Spleen (tissue), 11 donors: ENCODE results near the gene HMCN1. TPM values are rescaled to one million over a fixed set of nuclear protein-coding genes. Genes with fewer than 3 reads are reported as not detected.

Source experiments
- DNase-seq: peaks from one replicate; pipeline ENCODE4 v3.0.0-alpha.2; 2020
- H3K27ac ChIP-seq, 8 donors: fragments of 200-600 bp; sonication (generic) in 7 of 8; 1 replicate in 4 of 8; 2 replicates in 4 of 8; pipeline versions ENCODE4 v1.5.0 to v1.8.0; 2016 to 2021; ENCODE audit warnings: inconsistent platforms in 4 of 8, mild to moderate bottlenecking in 4 of 8, moderate library complexity in 1 of 8
- H3K27me3 ChIP-seq, 7 donors: fragments of 200-600 bp; sonication (generic) in 6 of 7; replicated peaks in 1 of 7; 1 replicate in 4 of 7; 2 replicates in 3 of 7; pipeline versions ENCODE4 v1.5.0 to v1.8.0; 2016 to 2021; ENCODE audit warnings: inconsistent platforms in 3 of 7, mild to moderate bottlenecking in 1 of 7
- H3K36me3 ChIP-seq, 6 donors: fragments of 200-600 bp; sonication (generic) in 5 of 6; 1 replicate in 4 of 6; 2 replicates in 2 of 6; pipeline versions ENCODE4 v1.5.0 to v1.8.0; 2016 to 2021; ENCODE audit warnings: inconsistent platforms in 2 of 6
- H3K4me1 ChIP-seq, 6 donors: fragments of 200-600 bp; sonication (generic) in 5 of 6; 1 replicate in 3 of 6; 2 replicates in 3 of 6; pipeline versions ENCODE4 v1.5.0 to v1.8.0; 2016 to 2021; ENCODE audit warnings: inconsistent platforms in 3 of 6
- H3K4me3 ChIP-seq, 8 donors: fragments of 200-600 bp; sonication (generic) in 7 of 8; 1 replicate in 4 of 8; 2 replicates in 4 of 8; pipeline versions ENCODE4 v1.5.0 to v1.8.0; 2016 to 2021; ENCODE audit warnings: inconsistent platforms in 4 of 8, mild to moderate bottlenecking in 4 of 8, moderate library complexity in 2 of 8
- H3K9me3 ChIP-seq, 8 donors: fragments of 200-600 bp; sonication (generic) in 7 of 8; 1 replicate in 4 of 8; 2 replicates in 4 of 8; pipeline versions ENCODE4 v1.5.0 to v1.8.0; 2016 to 2021; ENCODE audit warnings: inconsistent platforms in 4 of 8
- CTCF ChIP-seq, 11 experiments: fragments of 200-600 bp in 7 of 11; fragments of 450-650 bp in 4 of 11; sonication (generic) in 4 of 11; IDR thresholded peaks in 8 of 11; conservative IDR thresholded peaks in 3 of 11; 1 replicate in 7 of 11; 2 replicates in 4 of 11; pipeline versions ENCODE4 v1.4.0 to v1.8.0; 2016 to 2021; ENCODE audit warnings: antibody characterized with exemption in 11 of 11, inconsistent platforms in 4 of 11, mild to moderate bottlenecking in 1 of 11
- POLR2A ChIP-seq, 3 donors: fragments of 450-650 bp; IDR thresholded peaks; one replicate each; pipeline ENCODE4 v1.5.1; 2017; ENCODE audit warnings: antibody characterized with exemption in 3 of 3, mild to moderate bottlenecking in 1 of 3
- POLR2AphosphoS5 ChIP-seq, 3 donors: sonication (generic); formaldehyde crosslinking; IDR thresholded peaks; one replicate each; pipeline ENCODE4 v1.5.1; 2017; ENCODE audit warnings: antibody characterized with exemption in 3 of 3
- WGBS, 5 donors: extraction: QIAGEN DNeasy Blood & Tissue Kit in 3 of 5; methylation state at CpG; one replicate each; pipeline versions ENCODE4 v1.1.5 to v1.1.7; 2013 to 2018; 5-methylcytosine and 5-hydroxymethylcytosine counted together
- intact Hi-C: fragments of 100-400 bp; cut with DNase I; formaldehyde crosslinking; loops from one replicate; pipeline ENCODE4 v1.15.0; 2023; ENCODE audit warnings: low total_unique reads
- polyA plus RNA-seq, 3 donors: library from polyadenylated mRNA; stranded (reverse); fragments of 200-250 nt; gene quantifications; one replicate each; pipeline ENCODE4 v1.2.1, GENCODE V29; 2013
- total RNA-seq, 7 donors: library from RNA; depleted of rRNA in 3 of 7; stranded (reverse); fragments of >200 nt in 3 of 7; fragmentation: NEBNext Ultra II Directional in 4 of 7; extraction: Animal tissue kit (Norgen Biotek cat#: 25700) in 4 of 7; gene quantifications; one replicate each; pipeline versions ENCODE4 v1.1.0 to v1.2.1, GENCODE V29; 2016 to 2021
- donor health status: healthy with polysubstance abuse.
- donor health status: DM: no; HTN: no; CAD: no; lungs with moderate emphysema.
- donor health status: DM: no; HTN: no; CAD: no.
- donor health status: Bipolar disorder and iron deficiency.
- donor health status: healthy.
- donor health status: DM: no; HTN: no; CAD: no.
- donor health status: DM: yes; HTN: yes; CAD: no.

The HMCN1 gene
- total and polyA plus RNA-seq, 10 donors, result 1.2 to 28.8 (median 19.9) TPM

GRCh38 chr1:185972096-185972850, 238.1 kb downstream of the HMCN1 start:
- H3K27ac ChIP-seq, result no peak overlapping the region
- no peak for DNase-seq
- TF ChIP-seq CTCF (IDR thresholded peaks at IDR 0.05 in 8 of 11, conservative IDR thresholded peaks at IDR 0.05 in 3 of 11) (no peak), POLR2AphosphoS5 (IDR thresholded peaks at IDR 0.05) (no peak), POLR2A (IDR thresholded peaks at IDR 0.05) (no peak)
- H3K9me3 ChIP-seq, result no peaks in the 10 kb centered on the region
- no peak overlapping the region for H3K4me3 ChIP-seq
- WGBS, 5 donors, result 85 to 93% (median 87%) methylated on average over 3 of the region's 3 CpGs
- H3K4me1 ChIP-seq, result no peaks in the 10 kb centered on the region
- intact Hi-C loops, result no loop called here
- no peaks in the 10 kb centered on the region for H3K36me3 ChIP-seq
- H3K27me3 ChIP-seq, result no peaks in the 10 kb centered on the region

- Histone ChIP-seq H3K36me3 (no peaks in the 10 kb centered on the region), H3K27ac (no peak overlapping the region)
- intact Hi-C loops, result no loop called here
Observed at GRCh38 chr1:185973645-185974044, 239.5 kb downstream of the HMCN1 start.

GRCh38 chr1:185974367-185975170, 240.4 kb downstream of the HMCN1 start:
- Histone ChIP-seq H3K27ac (no peak overlapping the region), H3K27me3 (no peaks in the 10 kb centered on the region), H3K4me1 (no peaks in the 10 kb centered on the region), H3K4me3 (no peak overlapping the region), H3K9me3 (no peaks in the 10 kb centered on the region), H3K36me3 (no peaks in the 10 kb centered on the region)
- no peak for DNase-seq
- WGBS, 5 donors, result 89 to 93% (median 93%) methylated on average over 3 of the region's 3 CpGs
- intact Hi-C loops, result no loop called here
- no peak for TF ChIP-seq POLR2A (IDR thresholded peaks at IDR 0.05)
- no peak for TF ChIP-seq POLR2AphosphoS5 (IDR thresholded peaks at IDR 0.05)
- no peak for TF ChIP-seq CTCF (IDR thresholded peaks at IDR 0.05 in 8 of 11, conservative IDR thresholded peaks at IDR 0.05 in 3 of 11)

More at GRCh38 chr1:185973645-185974044, 239.5 kb downstream of the HMCN1 start:
- Histone ChIP-seq H3K4me1 (no peaks in the 10 kb centered on the region), H3K4me3 (no peak overlapping the region), H3K9me3 (no peaks in the 10 kb centered on the region), H3K27me3 (no peaks in the 10 kb centered on the region)
- WGBS, 5 donors, result 70 to 100% (median 76%) methylated on average over 1 of the region's 1 CpG
- no peak for DNase-seq
- TF ChIP-seq POLR2AphosphoS5 (IDR thresholded peaks at IDR 0.05) (no peak), CTCF (IDR thresholded peaks at IDR 0.05 in 8 of 11, conservative IDR thresholded peaks at IDR 0.05 in 3 of 11) (no peak), POLR2A (IDR thresholded peaks at IDR 0.05) (no peak)

- intact Hi-C loops, result no loop called here
- 85 to 95% (median 94%) methylated on average over 1 of the region's 1 CpG for WGBS, 5 donors
- TF ChIP-seq POLR2AphosphoS5 (IDR thresholded peaks at IDR 0.05) (no peak), CTCF (IDR thresholded peaks at IDR 0.05 in 8 of 11, conservative IDR thresholded peaks at IDR 0.05 in 3 of 11) (no peak), POLR2A (IDR thresholded peaks at IDR 0.05) (no peak)
Observed at GRCh38 chr1:185980891-185981290, 246.7 kb downstream of the HMCN1 start.

More at GRCh38 chr1:185980891-185981290, 246.7 kb downstream of the HMCN1 start:
- no peak overlapping the region for H3K4me3 ChIP-seq
- H3K4me1 ChIP-seq, result peaks cover 0 to 5% (median 0%) of the 10 kb centered on the region in 6 donors
- no peaks in the 10 kb centered on the region for H3K9me3 ChIP-seq
- H3K27me3 ChIP-seq, result no peaks in the 10 kb centered on the region
- no peak overlapping the region for H3K27ac ChIP-seq
- DNase-seq, result no peak
- no peaks in the 10 kb centered on the region for H3K36me3 ChIP-seq
